ENCODE data around the gene SUN5.
"Not testable (repeated sequence)": the region's sequence is repeated elsewhere in the genome, so short reads cannot be mapped to it uniquely, and the experiment has no call there.

Gene SUN5, protein sequence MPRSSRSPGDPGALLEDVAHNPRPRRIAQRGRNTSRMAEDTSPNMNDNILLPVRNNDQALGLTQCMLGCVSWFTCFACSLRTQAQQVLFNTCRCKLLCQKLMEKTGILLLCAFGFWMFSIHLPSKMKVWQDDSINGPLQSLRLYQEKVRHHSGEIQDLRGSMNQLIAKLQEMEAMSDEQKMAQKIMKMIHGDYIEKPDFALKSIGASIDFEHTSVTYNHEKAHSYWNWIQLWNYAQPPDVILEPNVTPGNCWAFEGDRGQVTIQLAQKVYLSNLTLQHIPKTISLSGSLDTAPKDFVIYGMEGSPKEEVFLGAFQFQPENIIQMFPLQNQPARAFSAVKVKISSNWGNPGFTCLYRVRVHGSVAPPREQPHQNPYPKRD

DNA sequence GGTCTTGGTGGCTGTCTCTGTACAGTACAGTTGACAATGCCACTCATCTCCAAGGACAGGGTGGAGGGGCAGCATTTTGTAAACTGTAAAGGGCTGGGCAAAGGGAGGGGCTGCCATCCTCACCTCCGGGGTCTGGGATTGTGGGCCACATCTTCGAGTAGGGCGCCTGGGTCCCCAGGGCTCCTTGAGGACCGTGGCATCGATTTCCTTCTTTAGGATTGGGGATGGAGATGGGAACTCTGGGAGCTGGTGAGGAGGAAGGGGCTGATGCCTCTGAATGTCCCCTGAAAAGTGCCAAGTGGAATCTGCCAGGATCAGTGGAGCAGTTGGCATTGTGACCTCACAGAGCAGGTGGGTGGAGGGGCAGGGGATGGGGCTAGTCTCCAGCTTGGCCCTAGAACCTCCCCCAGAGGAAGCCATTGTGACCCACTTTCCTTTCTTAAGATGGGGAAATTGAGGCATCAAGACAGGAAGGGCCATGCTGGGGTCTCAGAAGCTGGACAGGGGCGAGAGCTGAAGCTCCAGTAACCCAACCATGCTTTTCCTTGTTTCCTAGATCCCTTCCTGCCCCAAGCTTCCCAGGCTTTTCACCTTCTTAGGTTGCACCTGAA is at the start of gene SUN5:
SUN5 (minus strand) TSS at position 293 of the 611 bp plus-strand sequence; CDS start at position 200, 93 bp downstream.
- no peak within 1 kb of the TSS for H3K27ac ChIP-seq (ENCODE audit: low read depth, low read length)
- H3K4me1 ChIP-seq (ENCODE audit: control insufficient read depth, insufficient read depth, low read length) = no peaks in the 10 kb centered on the region
- no peak within 1 kb of the TSS for H3K9ac ChIP-seq (ENCODE audit: low read length)
- H3K4me3 ChIP-seq (ENCODE audit: low read length) = no peak within 1 kb of the TSS
- H3K36me3 ChIP-seq (ENCODE audit: control insufficient read depth, insufficient read depth, low read length) = no peaks in the 10 kb centered on the region
- H3K27me3 ChIP-seq (ENCODE audit: control insufficient read depth, insufficient read depth, low read length) = no peaks in the 10 kb centered on the region

DNA sequence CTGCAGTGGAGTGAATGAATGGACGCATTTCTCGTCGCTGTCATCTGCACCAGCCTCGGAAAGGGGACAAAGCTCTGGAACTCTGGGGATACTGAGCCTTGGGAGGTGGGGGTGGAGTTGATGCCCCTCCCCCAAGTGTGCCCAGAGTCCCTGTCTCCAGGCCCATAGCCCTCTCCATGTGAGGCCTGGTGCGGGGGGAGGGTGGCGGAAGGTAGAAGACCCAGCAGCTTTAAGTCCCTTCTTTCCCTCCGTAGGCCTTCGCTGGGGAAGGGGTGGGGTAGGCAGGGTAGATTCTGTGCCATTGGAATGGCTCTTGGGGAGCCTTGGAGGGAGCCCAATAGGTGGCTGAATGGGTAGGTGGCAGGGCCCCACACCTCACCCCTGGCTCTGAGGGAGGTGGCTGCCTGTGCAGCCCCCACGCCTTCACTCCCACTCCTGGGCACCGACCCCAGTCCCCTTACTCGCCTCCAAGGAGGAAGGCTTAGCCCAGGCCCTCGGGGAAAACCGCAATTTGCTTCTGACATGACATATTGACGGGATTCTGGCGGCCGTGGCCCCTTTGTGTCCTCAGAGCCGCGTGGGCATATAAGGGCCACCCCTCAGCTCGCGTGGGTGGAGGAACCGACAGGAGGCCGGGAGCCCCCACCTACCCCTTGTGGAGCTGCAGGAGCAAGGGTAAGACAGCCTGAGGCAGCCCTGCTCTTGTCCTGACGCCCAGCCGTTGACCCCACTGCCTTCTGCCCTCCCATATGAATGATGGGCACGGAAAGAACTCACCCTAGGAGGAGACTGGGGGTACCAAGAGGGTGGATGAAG is 49.3 kb upstream of the SUN5 start, which contains the start of gene BPIFB3:
BPIFB3 (plus strand) TSS at position 613 of the 816 bp plus-strand sequence. CDS start 1,533 bp downstream, outside the sequence.
- H3K4me3 ChIP-seq (ENCODE audit: low read length) = no peak within 1 kb of the TSS

DNA sequence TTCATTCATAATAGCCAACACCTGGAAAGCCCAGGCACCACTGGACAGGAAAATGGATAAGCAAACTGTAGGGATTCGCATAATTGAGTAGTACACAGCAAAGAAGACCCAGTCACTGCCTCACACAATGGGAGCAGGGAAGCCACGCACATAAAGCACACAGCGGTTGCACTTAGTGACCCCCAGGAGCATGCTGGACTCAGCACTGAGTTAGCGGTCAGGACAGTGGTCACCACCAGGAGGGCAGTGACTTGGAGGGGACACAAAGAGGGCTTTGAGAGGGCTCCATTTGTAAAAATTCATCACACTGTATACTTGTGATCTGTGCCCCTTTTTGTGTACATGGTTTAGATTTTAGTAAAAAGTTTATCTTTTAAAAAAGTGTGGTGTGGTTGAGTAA is 47.1 kb upstream of the SUN5 start:
- Histone ChIP-seq H3K36me3 (ENCODE audit: control insufficient read depth, insufficient read depth, low read length) (no peaks in the 10 kb centered on the region), H3K4me1 (ENCODE audit: control insufficient read depth, insufficient read depth, low read length) (no peaks in the 10 kb centered on the region), H3K27ac (ENCODE audit: low read depth, low read length) (no peak overlapping the region), H3K27me3 (ENCODE audit: control insufficient read depth, insufficient read depth, low read length) (no peaks in the 10 kb centered on the region), H3K9ac (ENCODE audit: low read length) (no peak overlapping the region), H3K4me3 (ENCODE audit: low read length) (no peak overlapping the region)

More for the DNA sequence above, 49.3 kb upstream of the SUN5 start, which contains the start of gene BPIFB3:
- Histone ChIP-seq H3K4me1 (ENCODE audit: control insufficient read depth, insufficient read depth, low read length) (no peaks in the 10 kb centered on the region), H3K36me3 (ENCODE audit: control insufficient read depth, insufficient read depth, low read length) (no peaks in the 10 kb centered on the region), H3K27me3 (ENCODE audit: control insufficient read depth, insufficient read depth, low read length) (no peaks in the 10 kb centered on the region), H3K9ac (ENCODE audit: low read length) (no peak within 1 kb of the TSS), H3K27ac (ENCODE audit: low read depth, low read length) (no peak within 1 kb of the TSS)

DNA sequence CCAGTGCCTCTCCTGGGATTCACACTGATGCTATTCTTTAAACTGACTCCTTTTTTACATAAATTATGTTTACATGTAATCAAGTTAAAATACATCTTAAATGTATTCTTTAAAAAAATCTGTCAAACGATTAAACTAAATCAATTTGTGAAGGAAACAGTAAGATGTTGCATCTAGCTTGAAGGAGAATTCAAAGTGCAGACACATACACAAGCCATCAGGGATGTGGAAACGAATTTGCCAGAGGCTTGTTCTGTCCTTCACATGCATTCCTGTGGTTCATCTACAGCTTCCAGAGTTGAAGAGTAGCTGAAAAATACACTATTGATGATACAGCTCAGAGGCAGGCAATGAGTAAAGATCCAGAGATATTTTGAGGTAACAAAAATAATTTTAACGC is 42.2 kb upstream of the SUN5 start:
- Histone ChIP-seq H3K27ac (ENCODE audit: low read depth, low read length) (no peak overlapping the region), H3K4me1 (ENCODE audit: control insufficient read depth, insufficient read depth, low read length) (no peaks in the 10 kb centered on the region)

DNA sequence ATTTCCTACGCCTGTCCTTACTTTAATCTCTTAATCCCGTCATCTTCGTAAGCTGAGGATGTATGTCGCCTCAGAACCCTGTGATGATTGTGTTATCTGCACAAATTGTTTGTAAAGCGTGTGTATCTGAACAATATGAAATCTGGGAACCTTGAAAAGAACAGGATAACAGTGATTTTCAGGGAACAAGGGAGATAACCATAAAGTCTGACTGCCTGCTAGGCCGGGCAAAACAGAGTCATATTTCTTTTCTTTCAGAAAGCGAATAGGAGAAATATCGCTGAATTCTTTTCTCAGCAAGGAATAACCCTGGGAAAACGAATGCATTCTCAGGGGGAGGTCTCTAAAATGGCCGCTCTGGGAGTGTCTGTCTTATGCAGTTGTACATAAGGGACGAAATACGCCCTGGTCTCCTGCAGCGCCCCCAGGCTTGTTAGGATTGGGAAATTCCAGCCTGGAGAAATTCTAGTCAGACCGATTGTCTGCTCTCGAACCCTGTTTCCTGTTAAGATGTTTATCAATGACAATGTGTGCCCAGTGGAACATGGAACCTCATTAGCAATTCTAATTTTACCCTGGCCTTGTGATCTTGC is 41.0 kb upstream of the SUN5 start:
- not testable (repeated sequence) for H3K27me3 ChIP-seq (ENCODE audit: control insufficient read depth, insufficient read depth, low read length); H3K4me1 ChIP-seq (ENCODE audit: control insufficient read depth, insufficient read depth, low read length); H3K9ac ChIP-seq (ENCODE audit: low read length); H3K4me3 ChIP-seq (ENCODE audit: low read length); H3K36me3 ChIP-seq (ENCODE audit: control insufficient read depth, insufficient read depth, low read length); H3K27ac ChIP-seq (ENCODE audit: low read depth, low read length)

More for the DNA sequence above, 42.2 kb upstream of the SUN5 start:
- no peaks in the 10 kb centered on the region for H3K36me3 ChIP-seq (ENCODE audit: control insufficient read depth, insufficient read depth, low read length)
- no peak overlapping the region for H3K4me3 ChIP-seq (ENCODE audit: low read length)
- H3K9ac ChIP-seq (ENCODE audit: low read length) = no peak overlapping the region
- no peaks in the 10 kb centered on the region for H3K27me3 ChIP-seq (ENCODE audit: control insufficient read depth, insufficient read depth, low read length)

DNA sequence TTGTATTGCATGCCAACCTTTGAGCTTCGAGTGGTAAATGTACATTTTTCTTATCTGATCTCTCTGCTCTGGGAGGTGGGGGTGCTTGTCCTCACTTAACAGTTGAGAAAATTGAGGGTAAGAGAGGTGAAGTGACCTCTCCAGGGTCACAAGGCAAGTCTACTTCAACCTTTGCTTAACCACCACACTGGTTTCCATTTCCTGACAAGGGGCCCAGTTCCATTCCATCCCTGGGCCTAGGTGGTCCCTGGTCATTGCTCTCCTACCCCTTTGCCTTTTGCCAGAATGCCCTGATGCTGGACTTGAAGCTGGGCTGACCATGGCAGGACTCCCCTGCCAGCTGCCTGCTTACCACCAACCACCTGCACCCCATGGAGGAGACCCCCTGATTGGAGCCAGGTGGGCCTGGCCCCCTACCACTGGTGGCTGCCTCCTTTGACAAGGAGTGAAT is 39.5 kb upstream of the SUN5 start:
- Histone ChIP-seq H3K27ac (ENCODE audit: low read depth, low read length) (no peak overlapping the region), H3K9ac (ENCODE audit: low read length) (no peak overlapping the region), H3K27me3 (ENCODE audit: control insufficient read depth, insufficient read depth, low read length) (no peaks in the 10 kb centered on the region), H3K4me1 (ENCODE audit: control insufficient read depth, insufficient read depth, low read length) (no peaks in the 10 kb centered on the region), H3K4me3 (ENCODE audit: low read length) (no peak overlapping the region), H3K36me3 (ENCODE audit: control insufficient read depth, insufficient read depth, low read length) (no peaks in the 10 kb centered on the region)

- Histone ChIP-seq H3K36me3 (ENCODE audit: control insufficient read depth, insufficient read depth, low read length) (no peaks in the 10 kb centered on the region), H3K27ac (ENCODE audit: low read depth, low read length) (no peak overlapping the region), H3K4me3 (ENCODE audit: low read length) (no peak overlapping the region), H3K27me3 (ENCODE audit: control insufficient read depth, insufficient read depth, low read length) (no peaks in the 10 kb centered on the region), H3K9ac (ENCODE audit: low read length) (no peak overlapping the region), H3K4me1 (ENCODE audit: control insufficient read depth, insufficient read depth, low read length) (no peaks in the 10 kb centered on the region)
Observed at GRCh38 chr20:33042983-33043730, 38.9 kb upstream of the SUN5 start.

DNA sequence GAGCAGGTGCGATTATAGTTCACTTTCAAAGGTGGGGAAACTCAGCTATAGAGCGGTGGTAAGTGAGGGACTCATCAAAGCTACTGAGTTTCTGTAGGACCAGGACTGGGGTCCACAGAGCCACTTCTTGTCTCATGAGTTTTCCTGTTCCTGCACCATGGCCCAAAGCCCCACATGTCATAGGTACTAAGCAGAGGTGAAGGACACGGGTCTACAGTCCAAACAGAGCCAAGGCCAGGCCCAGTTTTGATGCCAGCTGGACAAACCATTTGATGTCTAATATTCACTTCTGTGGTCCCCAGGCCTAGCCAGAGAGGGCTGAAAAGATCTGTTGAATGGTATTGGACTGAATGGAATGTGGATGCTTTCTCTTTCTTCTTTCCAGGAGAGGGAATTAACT is 38.2 kb upstream of the SUN5 start:
- Histone ChIP-seq H3K27ac (ENCODE audit: low read depth, low read length) (no peak overlapping the region), H3K36me3 (ENCODE audit: control insufficient read depth, insufficient read depth, low read length) (no peaks in the 10 kb centered on the region), H3K4me1 (ENCODE audit: control insufficient read depth, insufficient read depth, low read length) (no peaks in the 10 kb centered on the region), H3K4me3 (ENCODE audit: low read length) (no peak overlapping the region), H3K27me3 (ENCODE audit: control insufficient read depth, insufficient read depth, low read length) (no peaks in the 10 kb centered on the region), H3K9ac (ENCODE audit: low read length) (no peak overlapping the region)

DNA sequence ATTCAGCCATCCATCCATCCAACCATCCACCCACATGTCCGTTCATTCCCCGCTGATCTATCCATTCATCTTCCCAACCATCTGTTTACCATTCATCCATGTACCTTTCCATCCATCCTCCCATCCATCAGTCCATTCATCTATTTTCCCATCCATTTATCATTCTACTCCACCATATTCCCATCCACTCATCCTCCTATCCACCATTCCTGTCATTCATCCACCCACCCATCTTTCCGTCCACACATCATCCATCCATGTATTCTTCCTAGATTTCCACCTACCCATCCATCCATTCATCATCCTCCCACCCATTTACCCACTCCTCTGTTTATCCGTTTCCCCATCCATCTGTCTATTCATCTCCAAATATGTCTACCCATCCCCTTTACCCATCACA is 34.0 kb upstream of the SUN5 start:
- Histone ChIP-seq H3K36me3 (ENCODE audit: control insufficient read depth, insufficient read depth, low read length) (no peaks in the 10 kb centered on the region), H3K4me3 (ENCODE audit: low read length) (no peak overlapping the region), H3K4me1 (ENCODE audit: control insufficient read depth, insufficient read depth, low read length) (no peaks in the 10 kb centered on the region), H3K9ac (ENCODE audit: low read length) (no peak overlapping the region), H3K27me3 (ENCODE audit: control insufficient read depth, insufficient read depth, low read length) (no peaks in the 10 kb centered on the region), H3K27ac (ENCODE audit: low read depth, low read length) (no peak overlapping the region)

DNA sequence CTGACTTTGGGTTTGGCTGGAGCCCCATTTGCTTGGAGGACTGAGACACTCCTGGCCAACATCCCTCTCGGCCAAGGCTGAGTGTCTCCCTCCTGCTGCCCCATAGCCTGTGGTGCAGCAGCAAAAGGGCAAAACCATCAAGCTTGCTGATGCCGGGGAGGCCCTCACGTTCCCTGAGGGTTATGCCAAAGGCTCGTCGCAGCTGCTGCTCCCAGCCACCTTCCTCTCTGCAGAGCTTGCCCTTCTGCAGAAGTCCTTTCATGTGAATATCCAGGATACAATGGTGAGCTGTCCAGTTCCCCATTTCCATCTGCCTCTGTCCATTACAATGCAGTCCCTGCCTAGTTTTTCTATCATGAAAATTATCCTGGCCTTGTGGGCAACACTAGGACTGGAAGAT is 33.2 kb upstream of the SUN5 start:
- Histone ChIP-seq H3K4me3 (ENCODE audit: low read length) (no peak overlapping the region), H3K27ac (ENCODE audit: low read depth, low read length) (no peak overlapping the region), H3K36me3 (ENCODE audit: control insufficient read depth, insufficient read depth, low read length) (no peaks in the 10 kb centered on the region), H3K4me1 (ENCODE audit: control insufficient read depth, insufficient read depth, low read length) (no peaks in the 10 kb centered on the region), H3K27me3 (ENCODE audit: control insufficient read depth, insufficient read depth, low read length) (no peaks in the 10 kb centered on the region), H3K9ac (ENCODE audit: low read length) (no peak overlapping the region)

- Histone ChIP-seq H3K36me3 (ENCODE audit: control insufficient read depth, insufficient read depth, low read length) (no peaks in the 10 kb centered on the region), H3K4me3 (ENCODE audit: low read length) (no peak overlapping the region), H3K27ac (ENCODE audit: low read depth, low read length) (no peak overlapping the region), H3K4me1 (ENCODE audit: control insufficient read depth, insufficient read depth, low read length) (no peaks in the 10 kb centered on the region), H3K27me3 (ENCODE audit: control insufficient read depth, insufficient read depth, low read length) (no peaks in the 10 kb centered on the region), H3K9ac (ENCODE audit: low read length) (no peak overlapping the region)
Observed at GRCh38 chr20:33034901-33035492, 30.8 kb upstream of the SUN5 start.

Measured in rectal smooth muscle tissue (tissue), 1 donor.